Inferior parietal cortex (tissue), 1 donor: ENCODE measurements around the gene CCN2.
"Not testable (repeated sequence)": the region's sequence is repeated elsewhere in the genome, so short reads cannot be mapped to it uniquely, and the experiment has no call there.

ENCODE experiments used
- DNase-seq: peaks from one replicate; pipeline ENCODE4 v3.0.0-alpha.2; 2016; ENCODE audit errors: extremely low spot score

Gene CCN2

DNA sequence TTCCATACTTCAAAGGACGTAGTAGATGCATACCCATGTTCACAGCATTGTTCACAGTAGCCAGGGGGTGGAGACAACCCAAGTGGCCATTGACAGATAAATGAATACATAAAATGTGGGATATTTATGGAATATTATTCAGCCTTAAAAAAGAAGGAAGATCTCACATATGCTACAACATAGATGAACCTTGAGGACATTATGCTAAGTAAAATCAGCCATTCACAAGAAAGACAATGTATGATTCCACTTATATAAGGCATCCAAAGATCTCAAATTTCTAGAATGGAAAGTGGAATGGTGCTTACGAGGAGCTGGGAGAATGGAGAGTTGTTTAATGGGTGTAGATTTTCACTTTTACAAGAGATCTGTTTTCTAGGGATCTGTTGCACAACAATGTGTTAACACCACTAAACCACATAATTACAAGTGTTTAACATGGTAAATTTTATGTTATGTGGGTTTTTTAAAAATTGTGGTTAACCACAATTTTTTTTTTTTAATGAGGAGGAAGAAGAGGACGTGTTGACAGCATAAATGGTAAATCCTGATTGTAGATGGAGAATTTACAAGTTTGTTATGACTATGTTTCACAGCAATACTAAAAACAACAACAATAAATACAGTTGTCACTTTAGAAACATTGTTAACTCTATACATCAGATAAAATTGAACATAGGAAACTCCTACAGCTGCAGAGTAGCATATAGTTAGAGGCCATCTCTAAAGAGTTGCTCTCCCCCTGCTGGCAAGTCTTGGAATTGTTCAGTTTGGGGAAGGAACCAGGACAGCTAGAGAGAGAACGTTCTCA lies 41.6 kb downstream of the CCN2 start:
- peak; percentile 96 for DNase-seq

DNA sequence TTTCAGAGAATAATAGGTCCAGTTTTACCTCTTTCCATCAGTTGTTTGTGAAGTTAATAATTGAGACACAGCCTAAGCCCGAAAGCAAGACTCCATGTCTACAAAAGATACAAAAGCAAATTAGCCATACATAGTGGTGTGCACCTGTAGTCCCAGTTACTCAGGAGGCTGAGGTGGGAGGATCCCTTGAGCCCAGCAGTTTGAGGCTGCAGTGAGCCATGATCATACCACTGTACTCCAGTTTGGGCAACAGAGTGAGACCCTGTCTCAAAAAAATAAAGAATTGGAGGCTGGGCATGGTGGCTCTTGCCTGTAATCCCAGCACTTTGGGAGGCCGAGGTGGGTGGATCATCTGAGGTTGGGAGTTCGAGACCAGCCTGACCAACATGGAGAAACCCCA lies 42.4 kb downstream of the CCN2 start:
- not testable (repeated sequence) for DNase-seq

- not testable (repeated sequence) for DNase-seq
Observed at GRCh38 chr6:131903734-131904133, 47.4 kb downstream of the CCN2 start.

GRCh38 chr6:131901326-131901873 lies 49.8 kb downstream of the CCN2 start:
- DNase-seq, result not testable (repeated sequence)

DNA sequence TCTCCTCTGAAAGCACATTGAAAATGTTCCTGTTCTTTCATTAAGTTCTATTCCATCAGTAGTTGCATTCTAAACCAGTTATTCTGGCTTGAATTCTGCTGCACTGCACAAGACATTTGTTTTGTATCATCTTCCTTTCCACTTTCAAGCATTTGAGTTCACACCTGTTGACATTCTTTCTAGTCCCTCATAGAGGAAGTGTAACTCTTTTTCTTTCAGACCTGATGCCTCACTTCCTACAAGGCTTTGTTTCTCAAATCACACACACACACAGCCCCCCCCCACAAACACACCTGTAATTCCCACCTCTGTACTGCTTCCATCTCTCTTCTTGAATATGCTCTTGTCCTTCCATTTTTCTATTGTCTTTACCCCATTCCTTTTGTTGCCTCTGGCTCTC lies 50.9 kb downstream of the CCN2 start:
- no peak for DNase-seq

DNA sequence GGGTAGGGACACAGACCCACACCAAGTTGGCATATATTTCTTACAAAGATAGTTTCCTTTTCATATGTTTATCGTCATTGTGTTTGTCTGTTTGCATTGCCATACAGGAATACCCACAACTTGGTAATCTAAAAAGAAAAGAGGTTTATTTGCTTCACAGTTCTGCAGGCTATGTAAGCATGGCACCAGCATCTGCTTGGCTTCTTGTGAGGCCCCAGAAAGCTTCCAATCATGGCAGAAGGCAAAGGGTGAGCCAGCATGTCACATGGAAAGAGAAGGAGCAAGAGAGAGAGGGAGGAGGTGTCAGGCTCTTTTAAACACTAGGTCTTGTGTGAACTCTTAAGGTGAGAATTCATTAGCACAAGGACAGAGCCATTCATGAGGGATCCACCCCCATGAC lies 52.5 kb downstream of the CCN2 start:
- DNase-seq, result no peak
